TTC549 (cell line): Measurements from ENCODE around the gene FSIP1.

Source experiments
- FAIRE-seq: peaks from 2 replicates; lab custom pipeline; 2012; peaks lifted over from hg19 to GRCh38; lab: Jason Lieb, UNC

The FSIP1 gene

GRCh38 chr15:39593656-39594445 is 188.8 kb downstream of the FSIP1 start:
- FAIRE-seq, result no peak

GRCh38 chr15:39593071-39593655 is 189.5 kb downstream of the FSIP1 start:
- no peak for FAIRE-seq

GRCh38 chr15:39592500-39592899 is 190.1 kb downstream of the FSIP1 start:
- no peak for FAIRE-seq

GRCh38 chr15:39591896-39592315 is 190.7 kb downstream of the FSIP1 start:
- FAIRE-seq, result no peak

GRCh38 chr15:39591141-39591895 is 191.3 kb downstream of the FSIP1 start:
- FAIRE-seq, result no peak

GRCh38 chr15:39589815-39590644 is 192.6 kb downstream of the FSIP1 start:
- no peak for FAIRE-seq

- no peak for FAIRE-seq
These were observed 193.3 kb downstream of the FSIP1 start for GRCh38 chr15:39589193-39589814.

GRCh38 chr15:39588531-39589192 is 194.0 kb downstream of the FSIP1 start:
- FAIRE-seq, result no peak

GRCh38 chr15:39587731-39588530 is 194.7 kb downstream of the FSIP1 start:
- no peak for FAIRE-seq

- no peak for FAIRE-seq
These were observed 195.4 kb downstream of the FSIP1 start for GRCh38 chr15:39587096-39587721.

GRCh38 chr15:39586387-39587095 is 196.1 kb downstream of the FSIP1 start:
- FAIRE-seq, result no peak

- no peak for FAIRE-seq
These were observed 196.8 kb downstream of the FSIP1 start for GRCh38 chr15:39585871-39586301.

- FAIRE-seq, result no peak
These were observed 197.2 kb downstream of the FSIP1 start for GRCh38 chr15:39585389-39585841.

- FAIRE-seq, result no peak
These were observed 197.8 kb downstream of the FSIP1 start for GRCh38 chr15:39584662-39585388.

GRCh38 chr15:39584266-39584659 is 198.4 kb downstream of the FSIP1 start:
- no peak for FAIRE-seq

GRCh38 chr15:39583596-39584265 is 198.9 kb downstream of the FSIP1 start:
- no peak for FAIRE-seq

- FAIRE-seq, result no peak
These were observed 199.6 kb downstream of the FSIP1 start for GRCh38 chr15:39582977-39583595.
